ENCODE results near the gene PODN.

The PODN gene

GRCh38 chr1:53080041-53080440, 18.0 kb downstream of the PODN start:
- H3K4me3 ChIP-seq (ENCODE audit: control insufficient read depth, low read depth, low read length) = no peak overlapping the region
- no peak for DNase-seq (ENCODE audit: low read depth)
- TF ChIP-seq, protein P1, sequence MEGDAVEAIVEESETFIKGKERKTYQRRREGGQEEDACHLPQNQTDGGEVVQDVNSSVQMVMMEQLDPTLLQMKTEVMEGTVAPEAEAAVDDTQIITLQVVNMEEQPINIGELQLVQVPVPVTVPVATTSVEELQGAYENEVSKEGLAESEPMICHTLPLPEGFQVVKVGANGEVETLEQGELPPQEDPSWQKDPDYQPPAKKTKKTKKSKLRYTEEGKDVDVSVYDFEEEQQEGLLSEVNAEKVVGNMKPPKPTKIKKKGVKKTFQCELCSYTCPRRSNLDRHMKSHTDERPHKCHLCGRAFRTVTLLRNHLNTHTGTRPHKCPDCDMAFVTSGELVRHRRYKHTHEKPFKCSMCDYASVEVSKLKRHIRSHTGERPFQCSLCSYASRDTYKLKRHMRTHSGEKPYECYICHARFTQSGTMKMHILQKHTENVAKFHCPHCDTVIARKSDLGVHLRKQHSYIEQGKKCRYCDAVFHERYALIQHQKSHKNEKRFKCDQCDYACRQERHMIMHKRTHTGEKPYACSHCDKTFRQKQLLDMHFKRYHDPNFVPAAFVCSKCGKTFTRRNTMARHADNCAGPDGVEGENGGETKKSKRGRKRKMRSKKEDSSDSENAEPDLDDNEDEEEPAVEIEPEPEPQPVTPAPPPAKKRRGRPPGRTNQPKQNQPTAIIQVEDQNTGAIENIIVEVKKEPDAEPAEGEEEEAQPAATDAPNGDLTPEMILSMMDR (IDR thresholded peaks at IDR 0.05; ENCODE audit: control insufficient read depth, insufficient read depth, low read depth, low read length, missing control alignments) = no peak

- DNase-seq (ENCODE audit: low read depth) = no peak
- TF ChIP-seq, protein P1 (IDR thresholded peaks at IDR 0.05; ENCODE audit: control insufficient read depth, insufficient read depth, low read depth, low read length, missing control alignments) = no peak
- H3K4me3 ChIP-seq (ENCODE audit: control insufficient read depth, low read depth, low read length) = no peak overlapping the region
Observed at GRCh38 chr1:53080769-53081168, 18.8 kb downstream of the PODN start.

DNA sequence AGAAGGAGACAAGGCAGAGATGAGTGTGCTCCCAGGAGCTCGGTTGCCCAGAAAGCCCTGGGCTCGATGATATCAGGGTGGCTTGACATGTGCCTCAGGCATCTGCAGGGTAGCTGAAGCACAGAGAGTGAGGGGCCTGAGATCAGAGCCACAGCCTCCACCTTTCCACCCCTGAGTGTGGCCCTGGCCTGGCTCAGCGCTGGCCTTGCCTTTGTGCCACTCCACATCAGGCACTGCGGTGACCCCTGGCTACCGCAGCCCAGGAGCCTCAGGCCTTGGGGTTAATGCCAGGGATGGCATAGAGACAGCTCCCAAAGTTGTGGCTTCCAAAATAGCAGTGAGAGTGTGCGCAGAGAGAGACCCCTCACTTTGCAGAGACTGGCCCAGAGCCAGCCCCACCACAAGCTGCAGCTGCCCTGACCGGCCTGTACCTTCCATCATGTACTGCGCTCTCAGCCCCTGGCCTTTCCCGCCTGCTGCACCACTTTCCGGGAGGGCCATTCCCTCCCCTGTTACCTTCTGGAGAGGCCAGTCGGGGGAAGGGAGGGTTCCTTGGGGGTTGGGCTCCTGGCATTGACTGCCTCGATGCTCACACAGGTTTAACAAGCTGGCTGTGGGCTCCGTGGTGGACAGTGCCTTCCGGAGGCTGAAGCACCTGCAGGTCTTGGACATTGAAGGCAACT, 19.5 kb downstream of the PODN start:
- DNase-seq (ENCODE audit: low read depth) = no peak
- TF ChIP-seq, protein P1 (IDR thresholded peaks at IDR 0.05; ENCODE audit: control insufficient read depth, insufficient read depth, low read depth, low read length, missing control alignments) = no peak
- H3K4me3 ChIP-seq (ENCODE audit: control insufficient read depth, low read depth, low read length) = no peak overlapping the region

- H3K4me3 ChIP-seq (ENCODE audit: control insufficient read depth, low read depth, low read length) = no peak overlapping the region
- DNase-seq (ENCODE audit: low read depth) = no peak
- TF ChIP-seq, protein P1 (IDR thresholded peaks at IDR 0.05; ENCODE audit: control insufficient read depth, insufficient read depth, low read depth, low read length, missing control alignments) = no peak
Observed at GRCh38 chr1:53082826-53083455, 20.9 kb downstream of the PODN start.

DNA sequence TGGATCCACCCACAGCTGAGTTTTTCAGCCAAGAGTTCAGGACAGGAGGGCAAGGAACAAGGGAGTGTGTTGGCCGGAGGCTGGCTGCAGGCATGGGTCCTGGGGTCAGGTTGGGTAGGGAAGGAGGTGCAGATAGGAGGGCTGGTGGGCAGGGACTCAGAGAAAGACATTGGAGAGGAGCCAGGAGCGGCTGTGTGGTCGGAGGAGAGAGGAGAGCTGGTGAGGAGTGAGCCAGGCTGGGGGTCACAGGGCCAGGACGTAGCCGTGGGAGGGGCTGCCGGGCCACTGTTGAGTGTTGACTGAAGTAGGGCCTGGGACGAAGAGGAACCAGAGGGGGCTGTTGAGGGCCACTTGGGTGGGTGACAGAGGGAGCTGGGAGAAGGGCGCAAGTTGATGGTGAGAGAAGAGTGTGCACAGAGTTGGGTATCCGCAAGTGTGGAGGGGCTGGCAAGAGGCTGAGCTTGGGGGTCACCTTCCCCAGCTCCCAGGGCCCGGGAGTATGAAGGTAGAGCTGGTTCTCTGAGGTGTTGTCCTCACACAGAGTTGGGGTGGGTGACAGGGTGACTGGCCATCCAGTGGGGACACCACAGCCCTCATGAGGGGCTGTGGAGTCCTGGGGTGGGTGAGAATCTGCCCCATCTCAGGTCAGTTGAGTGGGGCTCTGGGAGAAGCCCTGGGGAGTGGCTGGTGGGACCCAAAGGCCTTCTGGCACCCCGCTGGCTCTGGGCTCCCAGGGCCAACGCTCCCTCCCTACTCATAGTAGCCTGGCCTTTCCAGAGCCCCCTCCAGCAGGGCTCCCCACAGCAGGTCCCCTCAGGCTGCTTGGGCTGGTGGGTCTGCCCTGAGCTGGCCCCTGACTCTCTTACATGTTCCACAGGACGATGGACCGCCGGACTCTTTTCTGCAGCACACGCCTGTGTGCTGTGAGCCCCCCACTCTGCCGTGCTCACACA, 21.9 kb downstream of the PODN start:
- TF ChIP-seq, protein P1 (IDR thresholded peaks at IDR 0.05; ENCODE audit: control insufficient read depth, insufficient read depth, low read depth, low read length, missing control alignments) = no peak

GRCh38 chr1:53084589-53084971, 22.6 kb downstream of the PODN start:
- TF ChIP-seq, protein P1 (IDR thresholded peaks at IDR 0.05; ENCODE audit: control insufficient read depth, insufficient read depth, low read depth, low read length, missing control alignments) = no peak
- H3K4me3 ChIP-seq (ENCODE audit: control insufficient read depth, low read depth, low read length) = no peak overlapping the region
- DNase-seq (ENCODE audit: low read depth) = no peak

More for the DNA sequence above, 21.9 kb downstream of the PODN start:
- H3K4me3 ChIP-seq (ENCODE audit: control insufficient read depth, low read depth, low read length) = no peak overlapping the region
- DNase-seq (ENCODE audit: low read depth) = no peak
